DMS153 treated with DMSO at 0.1 percent for 48 hours (cell line): ENCODE results near the gene LRP1.

Experiments
- DNase-seq: peaks from one replicate; lab custom pipeline; 2025; ENCODE audit not compliant: unreplicated experiment; lab: John Stamatoyannopoulos, UW

Gene LRP1

DNA sequence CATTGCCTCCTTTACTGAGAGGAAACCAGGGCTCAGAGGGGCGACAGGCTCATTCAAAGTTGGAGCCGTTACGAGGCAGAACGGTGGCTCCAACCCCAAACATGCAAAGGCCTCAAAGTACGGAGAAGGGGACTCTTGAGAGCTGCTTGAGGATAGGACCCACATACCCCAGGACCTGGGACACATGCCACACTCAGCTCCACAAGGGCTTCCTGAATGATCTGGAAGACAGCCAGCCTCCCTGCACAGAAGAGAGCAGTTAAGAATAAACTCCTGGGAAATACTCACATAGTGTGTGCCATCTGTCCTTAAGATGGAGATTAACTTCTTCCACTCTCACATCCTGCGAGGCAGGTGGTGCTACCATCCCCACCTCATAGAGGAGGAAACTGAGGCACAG is 61.8 kb downstream of the LRP1 start:
- DNase-seq: no peak

- no peak for DNase-seq
These were observed 62.5 kb downstream of the LRP1 start for GRCh38 chr12:57190821-57191220.

DNA sequence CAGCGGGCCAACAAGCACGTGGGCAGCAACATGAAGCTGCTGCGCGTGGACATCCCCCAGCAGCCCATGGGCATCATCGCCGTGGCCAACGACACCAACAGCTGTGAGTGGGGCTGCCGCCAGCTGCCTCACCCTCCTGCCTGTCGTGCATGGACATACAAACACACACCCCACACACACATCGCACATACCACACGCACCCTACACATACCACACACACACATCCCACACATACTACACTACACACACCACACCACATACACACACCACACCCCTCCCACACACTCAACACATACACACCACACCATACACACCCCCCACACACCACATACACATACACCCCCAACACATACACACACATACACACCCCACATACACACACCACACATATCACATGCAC is 63.1 kb downstream of the LRP1 start:
- no peak for DNase-seq

DNA sequence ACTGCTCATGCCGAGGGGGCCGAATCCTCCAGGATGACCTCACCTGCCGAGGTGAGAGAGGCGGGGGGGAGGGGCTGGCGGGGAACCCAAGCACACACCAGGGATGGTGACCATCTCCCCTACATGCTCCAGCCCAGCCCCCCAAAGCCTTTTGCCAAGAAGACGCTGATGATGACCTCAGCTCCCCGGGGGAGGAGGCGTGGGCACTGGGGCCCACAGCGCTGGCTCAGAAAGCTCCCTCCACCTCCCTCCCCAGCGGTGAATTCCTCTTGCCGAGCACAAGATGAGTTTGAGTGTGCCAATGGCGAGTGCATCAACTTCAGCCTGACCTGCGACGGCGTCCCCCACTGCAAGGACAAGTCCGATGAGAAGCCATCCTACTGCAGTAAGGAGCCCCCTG is 64.6 kb downstream of the LRP1 start:
- no peak for DNase-seq

- DNase-seq: no peak
These were observed 65.5 kb downstream of the LRP1 start for GRCh38 chr12:57193706-57194245.

DNA sequence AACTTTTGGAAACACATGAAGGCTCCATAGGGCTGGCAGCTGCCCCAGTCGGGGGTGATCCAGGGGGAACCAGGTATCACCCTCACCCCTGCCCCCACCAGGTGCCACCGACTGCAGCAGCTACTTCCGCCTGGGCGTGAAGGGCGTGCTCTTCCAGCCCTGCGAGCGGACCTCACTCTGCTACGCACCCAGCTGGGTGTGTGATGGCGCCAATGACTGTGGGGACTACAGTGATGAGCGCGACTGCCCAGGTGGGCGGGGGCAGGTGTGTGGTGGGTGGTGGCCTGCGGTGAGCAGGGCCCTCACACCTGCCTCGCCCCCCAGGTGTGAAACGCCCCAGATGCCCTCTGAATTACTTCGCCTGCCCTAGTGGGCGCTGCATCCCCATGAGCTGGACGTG is 66.0 kb downstream of the LRP1 start:
- no peak for DNase-seq

DNA sequence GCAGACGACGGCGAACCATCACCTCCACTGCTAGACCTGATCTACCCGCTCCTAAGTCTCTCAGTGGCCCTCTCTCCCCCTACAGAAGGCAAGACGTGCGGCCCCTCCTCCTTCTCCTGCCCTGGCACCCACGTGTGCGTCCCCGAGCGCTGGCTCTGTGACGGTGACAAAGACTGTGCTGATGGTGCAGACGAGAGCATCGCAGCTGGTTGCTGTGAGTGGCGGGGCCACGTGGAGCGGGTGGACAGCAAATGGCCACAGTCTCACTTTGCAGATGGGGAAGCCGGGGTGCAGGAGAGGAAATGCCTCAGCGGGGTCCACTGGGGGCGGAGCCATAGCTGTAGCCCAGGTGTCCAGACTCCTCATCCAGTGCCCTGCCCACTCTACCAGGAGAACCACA is 66.9 kb downstream of the LRP1 start:
- DNase-seq: no peak

DNA sequence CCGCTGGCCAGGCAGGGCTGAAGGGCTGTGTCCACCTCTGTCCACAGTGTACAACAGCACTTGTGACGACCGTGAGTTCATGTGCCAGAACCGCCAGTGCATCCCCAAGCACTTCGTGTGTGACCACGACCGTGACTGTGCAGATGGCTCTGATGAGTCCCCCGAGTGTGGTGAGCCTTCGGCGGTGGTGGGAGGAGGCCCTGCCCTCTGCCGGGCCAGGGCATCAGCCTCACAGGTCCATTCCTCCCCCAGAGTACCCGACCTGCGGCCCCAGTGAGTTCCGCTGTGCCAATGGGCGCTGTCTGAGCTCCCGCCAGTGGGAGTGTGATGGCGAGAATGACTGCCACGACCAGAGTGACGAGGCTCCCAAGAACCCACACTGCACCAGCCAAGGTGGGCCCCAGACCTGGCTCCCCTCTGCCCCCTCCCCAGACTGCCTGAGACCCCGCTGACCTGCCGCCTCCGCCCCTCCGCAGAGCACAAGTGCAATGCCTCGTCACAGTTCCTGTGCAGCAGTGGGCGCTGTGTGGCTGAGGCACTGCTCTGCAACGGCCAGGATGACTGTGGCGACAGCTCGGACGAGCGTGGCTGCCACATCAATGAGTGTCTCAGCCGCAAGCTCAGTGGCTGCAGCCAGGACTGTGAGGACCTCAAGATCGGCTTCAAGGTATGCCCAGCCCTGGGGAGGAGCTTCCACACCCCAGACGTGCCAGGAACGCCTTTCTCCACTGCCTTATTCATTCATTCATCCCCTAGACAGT is 67.5 kb downstream of the LRP1 start:
- no peak for DNase-seq

GRCh38 chr12:57196439-57196838 is 68.2 kb downstream of the LRP1 start:
- DNase-seq: no peak

GRCh38 chr12:57196956-57197355 is 68.7 kb downstream of the LRP1 start:
- no peak for DNase-seq

DNA sequence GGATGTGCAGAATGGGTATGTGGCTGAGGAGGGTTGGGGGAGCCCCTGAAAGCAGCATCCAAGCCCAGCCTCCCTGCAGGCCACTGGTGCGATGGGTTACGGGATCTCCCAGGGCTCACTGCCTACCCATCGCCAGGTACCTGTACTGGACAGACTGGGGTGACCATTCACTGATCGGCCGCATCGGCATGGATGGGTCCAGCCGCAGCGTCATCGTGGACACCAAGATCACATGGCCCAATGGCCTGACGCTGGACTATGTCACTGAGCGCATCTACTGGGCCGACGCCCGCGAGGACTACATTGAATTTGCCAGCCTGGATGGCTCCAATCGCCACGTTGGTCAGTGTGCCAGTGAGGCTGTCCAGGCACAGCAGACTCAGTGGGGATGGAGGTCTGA is 70.0 kb downstream of the LRP1 start:
- no peak for DNase-seq

GRCh38 chr12:57199191-57199590 is 70.9 kb downstream of the LRP1 start:
- DNase-seq: no peak

GRCh38 chr12:57200497-57200896 is 72.2 kb downstream of the LRP1 start:
- no peak for DNase-seq

DNA sequence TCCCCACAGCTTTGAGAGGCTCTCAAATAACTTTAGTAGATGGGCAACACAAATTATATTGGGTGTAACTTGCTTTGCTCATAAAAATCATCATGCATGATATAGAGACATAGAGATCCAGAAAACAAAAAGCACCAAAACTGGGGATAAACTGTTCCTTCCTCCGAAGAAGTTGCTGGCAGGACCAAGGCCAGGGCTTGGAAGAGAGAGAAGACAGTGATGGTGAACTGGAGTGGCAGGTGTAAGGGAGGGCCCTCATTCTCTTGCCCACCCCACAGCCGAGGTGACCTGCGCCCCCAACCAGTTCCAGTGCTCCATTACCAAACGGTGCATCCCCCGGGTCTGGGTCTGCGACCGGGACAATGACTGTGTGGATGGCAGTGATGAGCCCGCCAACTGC is 72.9 kb downstream of the LRP1 start:
- no peak for DNase-seq

DNA sequence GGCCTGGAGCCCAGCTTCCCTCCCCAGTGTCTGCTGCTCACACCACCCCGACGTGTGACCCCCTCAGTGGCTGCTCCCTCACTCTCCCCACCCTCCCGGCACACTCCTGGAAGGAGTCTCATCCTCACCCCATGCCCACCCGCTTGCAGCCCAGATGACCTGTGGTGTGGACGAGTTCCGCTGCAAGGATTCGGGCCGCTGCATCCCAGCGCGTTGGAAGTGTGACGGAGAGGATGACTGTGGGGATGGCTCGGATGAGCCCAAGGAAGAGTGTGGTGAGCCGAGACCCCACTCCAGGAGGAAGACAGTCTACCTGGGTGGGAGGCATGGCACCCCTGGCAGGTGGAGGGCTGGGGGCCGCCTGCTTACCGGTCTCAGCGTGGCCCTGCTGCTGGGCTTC is 73.3 kb downstream of the LRP1 start:
- no peak for DNase-seq

- no peak for DNase-seq
These were observed 74.0 kb downstream of the LRP1 start for GRCh38 chr12:57202321-57202720.

- no peak for DNase-seq
These were observed 74.9 kb downstream of the LRP1 start for GRCh38 chr12:57203201-57203600.

DNA sequence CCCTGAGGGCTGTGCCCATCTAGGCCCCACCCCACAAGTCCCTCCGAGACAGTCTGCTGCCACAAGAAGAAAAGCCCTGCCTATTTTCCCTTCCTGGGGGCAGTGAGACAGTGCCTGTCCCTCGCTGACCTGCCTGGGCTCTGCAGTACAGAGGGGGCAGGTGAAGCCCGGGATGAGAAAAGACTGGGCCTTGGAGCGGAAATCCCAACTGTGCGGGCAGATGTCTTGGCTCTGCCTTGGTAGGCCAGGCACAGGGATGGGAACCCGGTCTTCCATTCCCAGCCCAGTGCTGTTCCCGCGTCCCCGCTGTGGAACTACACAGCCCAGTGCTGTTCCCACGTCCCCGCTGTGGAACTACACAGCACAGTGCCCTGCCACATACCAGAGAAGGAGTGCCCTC is 75.5 kb downstream of the LRP1 start:
- DNase-seq: no peak

DNA sequence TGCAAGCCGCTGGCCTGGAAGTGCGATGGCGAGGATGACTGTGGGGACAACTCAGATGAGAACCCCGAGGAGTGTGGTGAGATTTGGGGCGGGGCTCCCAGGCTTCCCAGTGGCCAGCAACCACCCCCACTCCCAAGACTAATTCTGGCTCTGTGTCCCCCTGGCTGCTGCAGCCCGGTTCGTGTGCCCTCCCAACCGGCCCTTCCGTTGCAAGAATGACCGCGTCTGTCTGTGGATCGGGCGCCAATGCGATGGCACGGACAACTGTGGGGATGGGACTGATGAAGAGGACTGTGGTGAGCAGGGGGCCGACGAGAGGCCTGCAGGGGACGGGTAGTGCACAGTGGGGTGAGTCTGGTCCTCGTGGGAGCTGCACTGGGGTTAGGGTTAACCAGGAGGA is 76.2 kb downstream of the LRP1 start:
- DNase-seq: no peak

DNA sequence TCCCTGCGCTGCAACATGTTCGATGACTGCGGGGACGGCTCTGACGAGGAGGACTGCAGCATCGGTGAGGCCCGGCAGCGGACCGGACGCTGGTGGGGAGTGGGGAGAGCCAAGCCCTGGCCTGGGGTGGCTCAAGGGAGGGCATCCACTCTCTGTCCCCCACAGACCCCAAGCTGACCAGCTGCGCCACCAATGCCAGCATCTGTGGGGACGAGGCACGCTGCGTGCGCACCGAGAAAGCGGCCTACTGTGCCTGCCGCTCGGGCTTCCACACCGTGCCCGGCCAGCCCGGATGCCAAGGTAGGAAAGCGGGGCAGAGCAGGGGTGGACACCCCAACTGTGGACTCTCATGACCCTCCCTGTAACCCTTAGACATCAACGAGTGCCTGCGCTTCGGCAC is 76.9 kb downstream of the LRP1 start:
- no peak for DNase-seq

DNA sequence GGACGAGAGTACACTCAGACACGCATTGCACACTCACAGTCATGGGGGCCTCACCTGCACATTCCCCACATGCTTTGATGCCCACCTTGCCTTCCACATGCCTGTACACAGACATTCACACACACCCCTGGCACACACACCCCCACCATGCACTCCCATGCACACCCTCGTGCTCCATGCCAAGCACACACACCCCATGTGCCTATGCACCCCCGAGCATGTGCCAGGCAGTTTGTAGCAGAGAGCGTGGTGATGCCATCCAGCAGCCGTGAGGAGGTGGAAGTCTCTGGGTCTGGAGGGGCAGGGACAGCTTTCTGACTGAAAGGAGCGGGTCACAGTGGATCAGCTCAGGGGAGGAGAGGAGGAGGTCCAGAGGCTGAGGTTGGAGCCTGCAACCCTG is 77.6 kb downstream of the LRP1 start:
- no peak for DNase-seq

DNA sequence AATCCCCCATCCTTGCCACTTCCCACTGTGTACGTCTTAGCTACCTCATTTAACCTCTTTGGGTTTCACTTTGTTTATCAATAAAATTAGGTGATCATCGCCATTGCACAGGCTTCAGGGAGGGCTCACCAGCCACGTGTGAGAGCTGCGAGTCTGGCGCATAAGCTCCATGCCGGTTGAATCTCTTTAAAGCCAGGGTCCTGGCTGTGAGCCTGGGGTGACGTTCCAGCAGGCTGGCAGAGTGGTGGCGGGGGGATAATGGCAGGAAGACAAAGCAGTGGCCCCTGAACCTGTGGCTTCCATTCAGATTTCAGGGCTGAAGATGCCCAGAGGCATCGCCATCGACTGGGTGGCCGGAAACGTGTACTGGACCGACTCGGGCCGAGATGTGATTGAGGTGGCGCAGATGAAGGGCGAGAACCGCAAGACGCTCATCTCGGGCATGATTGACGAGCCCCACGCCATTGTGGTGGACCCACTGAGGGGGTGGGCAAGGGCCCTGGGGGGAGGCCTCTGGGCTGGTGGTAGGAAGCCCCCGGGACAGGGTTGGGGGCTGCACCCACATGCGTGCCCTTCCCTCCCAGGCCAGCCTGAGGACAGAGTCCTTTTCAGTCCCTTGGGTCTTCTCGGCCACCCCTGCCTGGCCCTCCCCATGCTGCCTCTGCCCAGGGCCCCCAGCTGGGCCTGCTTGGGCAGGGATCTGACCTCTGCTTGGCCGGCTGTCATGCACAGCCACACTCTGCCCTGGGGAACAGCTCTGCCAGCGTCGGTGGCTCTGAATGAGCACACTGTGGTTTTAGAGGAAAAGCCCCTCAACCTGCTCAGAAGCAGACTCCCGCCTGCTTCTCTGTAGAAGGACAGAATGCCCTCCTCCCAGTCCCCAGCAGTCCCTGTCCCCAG is 79.7 kb downstream of the LRP1 start:
- DNase-seq: no peak
